Neural progenitor cell (in vitro differentiated cells): ENCODE data around the gene OCA2. TPM values are rescaled to one million over a fixed set of nuclear protein-coding genes. Genes with fewer than 3 reads are reported as not detected.

ENCODE experiments used
- DNase-seq: peaks from one replicate; pipeline ENCODE4 v3.0.0-alpha.2; 2016; ENCODE audit warnings: low spot score
- H2AFZ ChIP-seq: fragments of 200-600 bp; sonication (generic); replicated peaks from 2 replicates; pipeline ENCODE4 v1.6.1; 2016; ENCODE audit warnings: antibody characterized with exemption
- H3F3A ChIP-seq: fragments of 200-600 bp; sonication (generic); 2 replicates; pipeline ENCODE4 v1.6.1; 2016; ENCODE audit warnings: antibody characterized with exemption, low read depth
- H3K27ac ChIP-seq: fragments of 200-600 bp; sonication (generic); 2 replicates; pipeline ENCODE4 v1.5.1; 2016; ENCODE audit warnings: mild to moderate bottlenecking
- H3K27me3 ChIP-seq: fragments of 200-600 bp; sonication (generic); 2 replicates; pipeline ENCODE4 v1.6.1; 2016; ENCODE audit warnings: mild to moderate bottlenecking, moderate library complexity
- H3K36me3 ChIP-seq: fragments of 200-600 bp; sonication (generic); 2 replicates; pipeline ENCODE4 v1.5.1; 2016
- H3K4me1 ChIP-seq: fragments of 200-600 bp; sonication (generic); 2 replicates; pipeline ENCODE4 v1.6.1; 2016; ENCODE audit warnings: mixed run types
- H3K4me2 ChIP-seq: fragments of 200-600 bp; sonication (generic); 2 replicates; pipeline ENCODE4 v1.6.1; 2016
- H3K4me3 ChIP-seq: fragments of 200-600 bp; sonication (generic); 2 replicates; pipeline ENCODE4 v1.5.1; 2016
- H3K79me2 ChIP-seq: fragments of 200-600 bp; sonication (generic); 2 replicates; pipeline ENCODE4 v1.6.1; 2016; ENCODE audit warnings: low read depth
- H3K9ac ChIP-seq: fragments of 200-600 bp; sonication (generic); 2 replicates; pipeline ENCODE4 v1.6.1; 2016
- H3K9me3 ChIP-seq: fragments of 200-600 bp; sonication (generic); 2 replicates; pipeline ENCODE4 v1.5.1; 2016; ENCODE audit warnings: low read depth
- H4K20me1 ChIP-seq: fragments of 200-600 bp; sonication (generic); 2 replicates; pipeline ENCODE4 v1.6.1; 2016; ENCODE audit warnings: low read depth
- H3K27ac Mint-ChIP-seq: 3 replicates; pipeline ENCODE4 v1.8.0; 2021; ENCODE audit warnings: mixed read lengths
- H3K27me3 Mint-ChIP-seq: 2 replicates; pipeline ENCODE4 v1.8.0; 2022; ENCODE audit warnings: low read depth, mild to moderate bottlenecking, inconsistent platforms, moderate library complexity, mixed read lengths; ENCODE audit not compliant: insufficient read depth
- H3K36me3 Mint-ChIP-seq: 3 replicates; pipeline ENCODE4 v1.8.0; 2021; ENCODE audit warnings: mixed read lengths
- H3K4me1 Mint-ChIP-seq: 3 replicates; pipeline ENCODE4 v1.8.0; 2021; ENCODE audit warnings: mixed read lengths
- H3K4me3 Mint-ChIP-seq: 3 replicates; pipeline ENCODE4 v1.8.0; 2021; ENCODE audit warnings: mild to moderate bottlenecking, moderate library complexity, mixed read lengths
- H3K9me3 Mint-ChIP-seq: 3 replicates; pipeline ENCODE4 v1.8.0; 2020; ENCODE audit warnings: mixed read lengths
- EZH2 ChIP-seq: fragments of 200-600 bp; sonication (generic); IDR thresholded peaks from 2 replicates; pipeline ENCODE4 v1.6.1; 2017; ENCODE audit warnings: antibody characterized with exemption, mild to moderate bottlenecking, moderate library complexity
- EZH2phosphoT487 ChIP-seq: fragments of 200-600 bp; sonication (generic); IDR thresholded peaks from 2 replicates; pipeline ENCODE4 v1.6.1; 2017; ENCODE audit warnings: antibody characterized with exemption
- total RNA-seq: library from RNA; depleted of rRNA; stranded (reverse); fragments of >200 nt; gene quantifications from 2 replicates; pipeline ENCODE4 v1.2.3, GENCODE V29; 2015; ENCODE audit warnings: low replicate concordance
- TF ChIP-seq, protein P1 (sequence below): fragments of 200-600 bp; sonication (generic); IDR thresholded peaks from 2 replicates; pipeline ENCODE4 v1.5.1; 2017; ENCODE audit warnings: antibody characterized with exemption, mild to moderate bottlenecking

OCA2 gene
- total RNA-seq, 1 donor from 2014 or later = 1.0 TPM

DNA sequence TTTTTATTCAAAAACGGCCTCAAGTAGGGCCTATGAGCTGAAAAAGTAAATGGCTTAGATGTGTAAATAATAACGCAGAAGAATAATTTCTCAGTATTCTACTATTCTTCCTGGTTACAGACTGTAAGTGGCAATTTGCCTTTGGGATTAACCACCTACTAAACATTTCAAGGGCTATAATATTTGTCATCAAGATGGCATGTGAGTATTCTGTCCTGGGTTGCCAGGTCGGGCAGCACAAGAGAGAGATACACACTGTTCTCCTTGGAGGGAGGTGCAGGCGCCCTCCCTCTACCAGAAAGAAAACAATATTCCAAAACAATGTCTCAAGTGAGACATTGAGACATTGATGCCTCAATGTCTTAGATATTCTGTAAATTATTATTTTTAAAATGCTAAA lies 278.4 kb downstream of the OCA2 start:
- H3K9ac ChIP-seq = no peak overlapping the region
- Mint-ChIP-seq H3K4me1 (no peaks in the 10 kb centered on the region), H3K36me3 (no peaks in the 10 kb centered on the region), H3K4me3 (no peak overlapping the region), H3K9me3 (peaks cover 4% of the 10 kb centered on the region), H3K27me3 (peaks cover 5% of the 10 kb centered on the region), H3K27ac (no peak overlapping the region)
- H2AFZ ChIP-seq = no peak overlapping the region
- TF ChIP-seq, protein P1, sequence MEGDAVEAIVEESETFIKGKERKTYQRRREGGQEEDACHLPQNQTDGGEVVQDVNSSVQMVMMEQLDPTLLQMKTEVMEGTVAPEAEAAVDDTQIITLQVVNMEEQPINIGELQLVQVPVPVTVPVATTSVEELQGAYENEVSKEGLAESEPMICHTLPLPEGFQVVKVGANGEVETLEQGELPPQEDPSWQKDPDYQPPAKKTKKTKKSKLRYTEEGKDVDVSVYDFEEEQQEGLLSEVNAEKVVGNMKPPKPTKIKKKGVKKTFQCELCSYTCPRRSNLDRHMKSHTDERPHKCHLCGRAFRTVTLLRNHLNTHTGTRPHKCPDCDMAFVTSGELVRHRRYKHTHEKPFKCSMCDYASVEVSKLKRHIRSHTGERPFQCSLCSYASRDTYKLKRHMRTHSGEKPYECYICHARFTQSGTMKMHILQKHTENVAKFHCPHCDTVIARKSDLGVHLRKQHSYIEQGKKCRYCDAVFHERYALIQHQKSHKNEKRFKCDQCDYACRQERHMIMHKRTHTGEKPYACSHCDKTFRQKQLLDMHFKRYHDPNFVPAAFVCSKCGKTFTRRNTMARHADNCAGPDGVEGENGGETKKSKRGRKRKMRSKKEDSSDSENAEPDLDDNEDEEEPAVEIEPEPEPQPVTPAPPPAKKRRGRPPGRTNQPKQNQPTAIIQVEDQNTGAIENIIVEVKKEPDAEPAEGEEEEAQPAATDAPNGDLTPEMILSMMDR = no peak
- no peak for TF ChIP-seq EZH2
- TF ChIP-seq EZH2phosphoT487 = no peak
- no peak overlapping the region for H3K4me2 ChIP-seq
- no peaks in the 10 kb centered on the region for H3K27me3 ChIP-seq
- H3K27ac ChIP-seq = no peak overlapping the region
- H3F3A ChIP-seq = no peaks in the 10 kb centered on the region
- H3K79me2 ChIP-seq = no peaks in the 10 kb centered on the region
- no peaks in the 10 kb centered on the region for H3K4me1 ChIP-seq
- no peak overlapping the region for H3K4me3 ChIP-seq
- no peaks in the 10 kb centered on the region for H4K20me1 ChIP-seq
- H3K9me3 ChIP-seq = no peaks in the 10 kb centered on the region
- H3K36me3 ChIP-seq = no peaks in the 10 kb centered on the region
- DNase-seq = no peak

GRCh38 chr15:27820232-27820631 lies 278.9 kb downstream of the OCA2 start:
- Histone ChIP-seq H3K36me3 (no peaks in the 10 kb centered on the region), H3K9ac (no peak overlapping the region), H2AFZ (no peak overlapping the region), H3K79me2 (no peaks in the 10 kb centered on the region), H3K4me2 (no peak overlapping the region), H4K20me1 (no peaks in the 10 kb centered on the region), H3F3A (no peaks in the 10 kb centered on the region), H3K4me1 (no peaks in the 10 kb centered on the region), H3K27me3 (no peaks in the 10 kb centered on the region), H3K9me3 (no peaks in the 10 kb centered on the region), H3K27ac (no peak overlapping the region), H3K4me3 (no peak overlapping the region)
- no peak for DNase-seq
- no peaks in the 10 kb centered on the region for H3K36me3 Mint-ChIP-seq
- no peak for TF ChIP-seq EZH2
- TF ChIP-seq, protein P1 = no peak
- TF ChIP-seq EZH2phosphoT487 = no peak
- H3K4me3 Mint-ChIP-seq = no peak overlapping the region
- no peaks in the 10 kb centered on the region for H3K4me1 Mint-ChIP-seq
- peaks cover 5% of the 10 kb centered on the region for H3K27me3 Mint-ChIP-seq
- no peak overlapping the region for H3K27ac Mint-ChIP-seq
- H3K9me3 Mint-ChIP-seq = peaks cover 4% of the 10 kb centered on the region

- Histone ChIP-seq H3K4me2 (no peak overlapping the region), H4K20me1 (no peaks in the 10 kb centered on the region), H3K9ac (no peak overlapping the region), H3K36me3 (no peaks in the 10 kb centered on the region), H3F3A (no peaks in the 10 kb centered on the region), H3K27ac (no peak overlapping the region), H3K4me3 (no peak overlapping the region), H3K79me2 (no peaks in the 10 kb centered on the region), H3K9me3 (no peaks in the 10 kb centered on the region), H3K27me3 (no peaks in the 10 kb centered on the region), H2AFZ (no peak overlapping the region), H3K4me1 (peaks cover 3% of the 10 kb centered on the region)
- Mint-ChIP-seq H3K4me3 (no peak overlapping the region), H3K4me1 (peaks cover 2% of the 10 kb centered on the region), H3K9me3 (peaks cover 4% of the 10 kb centered on the region), H3K27ac (no peak overlapping the region), H3K36me3 (no peaks in the 10 kb centered on the region), H3K27me3 (peaks cover 5% of the 10 kb centered on the region)
- no peak for TF ChIP-seq EZH2phosphoT487
- no peak for TF ChIP-seq EZH2
- TF ChIP-seq, protein P1 = no peak
- DNase-seq = no peak
Observed at GRCh38 chr15:27817258-27817657, 281.9 kb downstream of the OCA2 start.
